Nephron progenitor cell (in vitro differentiated cells): Measurements from ENCODE around the gene PI4KA.
"Not testable (repeated sequence)": the region's sequence is repeated elsewhere in the genome, so short reads cannot be mapped to it uniquely, and the experiment has no call there.

Source experiments
- DNase-seq: peaks from one replicate; pipeline ENCODE4 v3.0.0; 2021
- H3K27ac Mint-ChIP-seq: 2 replicates; pipeline ENCODE4 v1.8.0; 2021; ENCODE audit warnings: mild to moderate bottlenecking, moderate library complexity, mixed read lengths
- H3K27me3 Mint-ChIP-seq: 2 replicates; pipeline ENCODE4 v1.8.0; 2021; ENCODE audit warnings: mild to moderate bottlenecking, low read depth, mixed read lengths; ENCODE audit not compliant: poor library complexity
- H3K36me3 Mint-ChIP-seq: 2 replicates; pipeline ENCODE4 v1.8.0; 2021; ENCODE audit warnings: low read depth, mixed read lengths
- H3K4me1 Mint-ChIP-seq: 2 replicates; pipeline ENCODE4 v1.8.0; 2021; ENCODE audit warnings: mixed read lengths
- H3K4me3 Mint-ChIP-seq: 2 replicates; pipeline ENCODE4 v1.8.0; 2021; ENCODE audit warnings: mild to moderate bottlenecking, moderate library complexity, mixed read lengths
- H3K9me3 Mint-ChIP-seq: 2 replicates; pipeline ENCODE4 v1.8.0; 2021; ENCODE audit warnings: mild to moderate bottlenecking, moderate library complexity, mixed read lengths
- CTCF ChIP-seq: fragments of 200-600 bp; sonication (generic); IDR thresholded peaks from 2 replicates; pipeline ENCODE4 v1.5.0; 2021; ENCODE audit warnings: antibody characterized with exemption

The PI4KA gene

GRCh38 chr22:20825624-20826023 is 33.0 kb downstream of the PI4KA start:
- Mint-ChIP-seq H3K27me3 (peaks cover 4% of the 10 kb centered on the region), H3K4me3 (no peak overlapping the region), H3K36me3 (peaks cover 63% of the 10 kb centered on the region), H3K4me1 (no peaks in the 10 kb centered on the region), H3K27ac (no peak overlapping the region), H3K9me3 (no peaks in the 10 kb centered on the region)
- TF ChIP-seq CTCF, result no peak
- DNase-seq, result no peak

- not testable (repeated sequence) for DNase-seq, H3K4me3 Mint-ChIP-seq, H3K4me1 Mint-ChIP-seq, H3K9me3 Mint-ChIP-seq, H3K27ac Mint-ChIP-seq, H3K27me3 Mint-ChIP-seq
- H3K36me3 Mint-ChIP-seq, result peaks cover 59% of the 10 kb centered on the region
These were observed 33.4 kb downstream of the PI4KA start for GRCh38 chr22:20825216-20825615.

- H3K27ac Mint-ChIP-seq, result no peak overlapping the region
- no peaks in the 10 kb centered on the region for H3K9me3 Mint-ChIP-seq
- TF ChIP-seq CTCF, result no peak
- H3K4me1 Mint-ChIP-seq, result no peaks in the 10 kb centered on the region
- H3K27me3 Mint-ChIP-seq, result peaks cover 4% of the 10 kb centered on the region
- H3K36me3 Mint-ChIP-seq, result peaks cover 45% of the 10 kb centered on the region
- H3K4me3 Mint-ChIP-seq, result no peak overlapping the region
- no peak for DNase-seq
These were observed 35.3 kb downstream of the PI4KA start for GRCh38 chr22:20823264-20823663.

GRCh38 chr22:20822240-20822639 is 36.4 kb downstream of the PI4KA start:
- no peak for TF ChIP-seq CTCF
- no peak for DNase-seq
- peaks cover 38% of the 10 kb centered on the region for H3K36me3 Mint-ChIP-seq
- no peak overlapping the region for H3K4me3 Mint-ChIP-seq
- H3K4me1 Mint-ChIP-seq, result no peaks in the 10 kb centered on the region
- peak overlapping the region; percentile 13 for H3K27ac Mint-ChIP-seq
- H3K27me3 Mint-ChIP-seq, result peaks cover 4% of the 10 kb centered on the region
- H3K9me3 Mint-ChIP-seq, result no peaks in the 10 kb centered on the region

- not testable (repeated sequence) for H3K9me3 Mint-ChIP-seq, H3K4me1 Mint-ChIP-seq, H3K27me3 Mint-ChIP-seq, H3K27ac Mint-ChIP-seq, DNase-seq, H3K4me3 Mint-ChIP-seq
- H3K36me3 Mint-ChIP-seq, result peaks cover 34% of the 10 kb centered on the region
These were observed 36.8 kb downstream of the PI4KA start for GRCh38 chr22:20821717-20822239.

- Mint-ChIP-seq H3K27me3 (peaks cover under 1% of the 10 kb centered on the region), H3K27ac (no peak overlapping the region)
- no peak for TF ChIP-seq CTCF
These were observed 39.1 kb downstream of the PI4KA start for GRCh38 chr22:20819471-20819870.

GRCh38 chr22:20818471-20818870 is 40.1 kb downstream of the PI4KA start:
- Mint-ChIP-seq H3K9me3 (no peaks in the 10 kb centered on the region), H3K4me3 (no peak overlapping the region), H3K27me3 (no peaks in the 10 kb centered on the region), H3K36me3 (peaks cover 28% of the 10 kb centered on the region), H3K27ac (no peak overlapping the region), H3K4me1 (no peaks in the 10 kb centered on the region)
- TF ChIP-seq CTCF, result no peak
- DNase-seq, result no peak

More at GRCh38 chr22:20819471-20819870, 39.1 kb downstream of the PI4KA start:
- no peak overlapping the region for H3K4me3 Mint-ChIP-seq
- no peaks in the 10 kb centered on the region for H3K9me3 Mint-ChIP-seq
- peaks cover 23% of the 10 kb centered on the region for H3K36me3 Mint-ChIP-seq
- DNase-seq, result no peak
- no peaks in the 10 kb centered on the region for H3K4me1 Mint-ChIP-seq
